H9 (cell line): ENCODE measurements around the gene MCHR2. TPM values are rescaled to one million over a fixed set of nuclear protein-coding genes. Genes with fewer than 3 reads are reported as not detected.

ENCODE experiments used
- DNase-seq: peaks from one replicate; pipeline ENCODE4 v3.0.0-alpha.2; 2017
- H2AFZ ChIP-seq: one replicate; pipeline ENCODE4 v1.6.1; 2013; ENCODE audit warnings: mild to moderate bottlenecking, low read length, control low read depth, moderate library complexity
- H2AK5ac ChIP-seq: 2 replicates; pipeline ENCODE4 v1.6.1; 2013; ENCODE audit warnings: low read length, control low read depth, mixed read lengths; ENCODE audit not compliant: insufficient read length
- H2BK120ac ChIP-seq: one replicate; pipeline ENCODE4 v1.6.1; 2013; ENCODE audit warnings: low read depth, mild to moderate bottlenecking, low read length, control low read depth, inconsistent platforms; ENCODE audit not compliant: poor library complexity, severe bottlenecking
- H2BK12ac ChIP-seq: 2 replicates; pipeline ENCODE4 v1.6.1; 2013; ENCODE audit warnings: low read length, control low read depth, mixed read lengths, low read depth; ENCODE audit not compliant: insufficient read length
- H2BK15ac ChIP-seq: 2 replicates; pipeline ENCODE4 v1.6.1; 2013; ENCODE audit warnings: low read depth, low read length, control low read depth
- H2BK20ac ChIP-seq: one replicate; pipeline ENCODE4 v1.6.1; 2013; ENCODE audit warnings: low read depth, mild to moderate bottlenecking, low read length, control low read depth, inconsistent platforms; ENCODE audit not compliant: poor library complexity, severe bottlenecking
- H2BK5ac ChIP-seq: 2 replicates; pipeline ENCODE4 v1.6.1; 2013; ENCODE audit warnings: low read length, control low read depth, mixed read lengths; ENCODE audit not compliant: insufficient read length
- H3K14ac ChIP-seq: 2 replicates; pipeline ENCODE4 v1.6.1; 2013; ENCODE audit warnings: low read length, control low read depth; ENCODE audit not compliant: insufficient read depth
- H3K18ac ChIP-seq: 2 replicates; pipeline ENCODE4 v1.6.1; 2013; ENCODE audit warnings: low read depth, mild to moderate bottlenecking, mixed read lengths, low read length, control low read depth; ENCODE audit not compliant: insufficient read length
- H3K23ac ChIP-seq: 2 replicates; pipeline ENCODE4 v1.6.1; 2013; ENCODE audit warnings: low read length, control low read depth, mixed read lengths, low read depth; ENCODE audit not compliant: insufficient read length
- H3K23me2 ChIP-seq: 2 replicates; pipeline ENCODE4 v1.6.1; 2013; ENCODE audit warnings: low read depth, mild to moderate bottlenecking, mixed read lengths, low read length, control low read depth; ENCODE audit not compliant: insufficient read length, poor library complexity, severe bottlenecking
- H3K27ac ChIP-seq: 2 replicates; pipeline ENCODE4 v1.5.1; 2013; ENCODE audit warnings: low read length, control low read depth, mixed read lengths, low read depth; ENCODE audit not compliant: insufficient read length
- H3K27me3 ChIP-seq: 2 replicates; pipeline ENCODE4 v1.6.1; 2013; ENCODE audit warnings: low read length, control low read depth, inconsistent platforms; ENCODE audit not compliant: insufficient read depth
- H3K4ac ChIP-seq: 2 replicates; pipeline ENCODE4 v1.6.1; 2013; ENCODE audit warnings: low read depth, mild to moderate bottlenecking, control low read depth, inconsistent platforms, low read length, moderate library complexity
- H3K4me1 ChIP-seq: 2 replicates; pipeline ENCODE4 v1.6.1; 2013; ENCODE audit warnings: low read length, control low read depth, inconsistent platforms; ENCODE audit not compliant: insufficient read depth
- H3K4me2 ChIP-seq: 2 replicates; pipeline ENCODE4 v1.6.1; 2013; ENCODE audit warnings: low read length, control low read depth, mixed read lengths; ENCODE audit not compliant: insufficient read length, insufficient read depth
- H3K56ac ChIP-seq: 2 replicates; pipeline ENCODE4 v1.6.1; 2013; ENCODE audit warnings: low read depth, mild to moderate bottlenecking, mixed read lengths, low read length, control low read depth; ENCODE audit not compliant: insufficient read length
- H3K79me1 ChIP-seq: 2 replicates; pipeline ENCODE4 v1.6.1; 2013; ENCODE audit warnings: low read depth, mild to moderate bottlenecking, moderate library complexity, low read length, control low read depth, inconsistent platforms; ENCODE audit not compliant: insufficient read depth, poor library complexity, severe bottlenecking
- H3K79me2 ChIP-seq: 2 replicates; pipeline ENCODE4 v1.6.1; 2013; ENCODE audit warnings: low read length, control low read depth, inconsistent platforms; ENCODE audit not compliant: insufficient read depth
- H3K9ac ChIP-seq: 2 replicates; pipeline ENCODE4 v1.6.1; 2013; ENCODE audit warnings: low read length, control low read depth, mixed read lengths; ENCODE audit not compliant: insufficient read length; ENCODE audit errors: extremely low read depth
- H3K9me3 ChIP-seq: one replicate; pipeline ENCODE4 v1.6.1; 2013; ENCODE audit warnings: low read depth, low read length, inconsistent platforms; ENCODE audit not compliant: control insufficient read depth
- H3T11ph ChIP-seq: one replicate; pipeline ENCODE4 v1.6.1; 2013; ENCODE audit warnings: mild to moderate bottlenecking, low read length, control low read depth, inconsistent platforms
- H4K20me1 ChIP-seq: one replicate; pipeline ENCODE4 v1.6.1; 2013; ENCODE audit not compliant: control insufficient read depth, insufficient read length, insufficient read depth
- H4K5ac ChIP-seq: 2 replicates; pipeline ENCODE4 v1.6.1; 2013; ENCODE audit warnings: low read depth, mild to moderate bottlenecking, mixed read lengths, low read length, control low read depth; ENCODE audit not compliant: insufficient read length
- H4K8ac ChIP-seq: replicated peaks from 2 replicates; pipeline ENCODE4 v1.6.1; 2013; ENCODE audit warnings: low read length, control low read depth, mixed read lengths, low read depth; ENCODE audit not compliant: insufficient read length
- H4K91ac ChIP-seq: 2 replicates; pipeline ENCODE4 v1.6.1; 2013; ENCODE audit warnings: low read depth, mild to moderate bottlenecking, moderate library complexity, mixed read lengths, low read length, control low read depth; ENCODE audit not compliant: insufficient read length
- H3K27ac Mint-ChIP-seq, 3 experiments: 2 replicates in 2 of 3; 3 replicates in 1 of 3; pipeline ENCODE4 v1.8.0; 2020 to 2021; ENCODE audit warnings: mixed read lengths in 3 of 3, mild to moderate bottlenecking in 1 of 3, moderate library complexity in 1 of 3
- H3K27me3 Mint-ChIP-seq: 2 replicates; pipeline ENCODE4 v1.8.0; 2021; ENCODE audit warnings: low read depth, mild to moderate bottlenecking, moderate library complexity, mixed read lengths
- H3K36me3 Mint-ChIP-seq, 3 experiments: 2 replicates in 2 of 3; 3 replicates in 1 of 3; pipeline ENCODE4 v1.8.0; 2020 to 2021; ENCODE audit warnings: low read depth in 3 of 3, mixed read lengths in 3 of 3; ENCODE audit not compliant: insufficient read depth in 1 of 3
- H3K4me1 Mint-ChIP-seq, 2 experiments: 2 replicates each; pipeline ENCODE4 v1.8.0; 2020; ENCODE audit warnings: mixed read lengths in 2 of 2
- H3K4me3 Mint-ChIP-seq, 2 experiments: 2 replicates in 1 of 2; 3 replicates in 1 of 2; pipeline ENCODE4 v1.8.0; 2020 to 2021; ENCODE audit warnings: mild to moderate bottlenecking in 2 of 2, mixed read lengths in 2 of 2, moderate library complexity in 1 of 2
- H3K9me3 Mint-ChIP-seq, 2 experiments: 2 replicates in 1 of 2; 3 replicates in 1 of 2; pipeline ENCODE4 v1.8.0; 2020; ENCODE audit warnings: mild to moderate bottlenecking in 2 of 2, mixed read lengths in 2 of 2, moderate library complexity in 1 of 2
- CTCF ChIP-seq: fragments of 200-600 bp; sonication (generic); conservative IDR thresholded peaks from 3 replicates; pipeline ENCODE4 v1.8.0; 2021; ENCODE audit warnings: antibody characterized with exemption, mild to moderate bottlenecking
- WGBS: extraction: QIAGEN DNeasy Blood & Tissue Kit; methylation state at CpG from one replicate; pipeline ENCODE4 v1.1.7; 2013; ENCODE audit warnings: missing lambda C conversion rate, low lambda C conversion rate, mixed read lengths; ENCODE audit not compliant: insufficient read length; ENCODE audit errors: extremely low coverage; 5-methylcytosine and 5-hydroxymethylcytosine counted together
- total RNA-seq: library from RNA; stranded (reverse); gene quantifications from 2 replicates; pipeline ENCODE4 v1.2.1, GENCODE V29; 2021

MCHR2 gene
- total RNA-seq, 1 experiment from 2014 or later: not detected

- Histone ChIP-seq H2AK5ac (no peak overlapping the region), H4K91ac (no peak overlapping the region), H3K27ac (no peak overlapping the region), H3T11ph (no peak overlapping the region), H2BK20ac (no peak overlapping the region), H3K56ac (no peak overlapping the region), H3K79me2 (no peaks in the 10 kb centered on the region), H3K14ac (no peak overlapping the region), H2BK5ac (no peak overlapping the region), H2BK120ac (no peak overlapping the region), H3K23ac (no peak overlapping the region), H3K79me1 (no peaks in the 10 kb centered on the region), H4K8ac (no peak overlapping the region), H2BK15ac (no peak overlapping the region), H4K20me1 (no peaks in the 10 kb centered on the region), H3K27me3 (peaks cover 14% of the 10 kb centered on the region; the same call in 1 of the 2 replicates), H3K23me2 (peaks cover 7% of the 10 kb centered on the region), H3K4ac (no peak overlapping the region), H3K4me2 (no peak overlapping the region), H3K9me3 (no peaks in the 10 kb centered on the region), H3K9ac (no peak overlapping the region), H3K4me1 (no peaks in the 10 kb centered on the region), H2AFZ (no peak overlapping the region), H2BK12ac (no peak overlapping the region), H3K18ac (no peak overlapping the region), H4K5ac (no peak overlapping the region)
- H3K27me3 Mint-ChIP-seq: peaks cover 58% of the 10 kb centered on the region
- H3K4me3 Mint-ChIP-seq: no peak overlapping the region
- H3K4me1 Mint-ChIP-seq: peaks cover 6 to 12% of the 10 kb centered on the region in 2 experiments
- no peak overlapping the region for H3K27ac Mint-ChIP-seq
- H3K9me3 Mint-ChIP-seq: no peaks in the 10 kb centered on the region
- no CpG with 5 or more reads among the region's 3 CpGs for WGBS
- DNase-seq: no peak
- no peak for TF ChIP-seq CTCF
- no peaks in the 10 kb centered on the region for H3K36me3 Mint-ChIP-seq
These were observed 2.1 kb downstream of the MCHR2 start for GRCh38 chr6:99991955-99992354.
